ENCODE data around the gene HNRNPA0. TPM values are rescaled to one million over a fixed set of nuclear protein-coding genes. Genes with fewer than 3 reads are reported as not detected.

The HNRNPA0 gene
- polyA plus RNA-seq, 1 donor (not counting 4 experiments of a cell fraction or from before 2014, with no cell fraction given): 11.4 TPM

DNA sequence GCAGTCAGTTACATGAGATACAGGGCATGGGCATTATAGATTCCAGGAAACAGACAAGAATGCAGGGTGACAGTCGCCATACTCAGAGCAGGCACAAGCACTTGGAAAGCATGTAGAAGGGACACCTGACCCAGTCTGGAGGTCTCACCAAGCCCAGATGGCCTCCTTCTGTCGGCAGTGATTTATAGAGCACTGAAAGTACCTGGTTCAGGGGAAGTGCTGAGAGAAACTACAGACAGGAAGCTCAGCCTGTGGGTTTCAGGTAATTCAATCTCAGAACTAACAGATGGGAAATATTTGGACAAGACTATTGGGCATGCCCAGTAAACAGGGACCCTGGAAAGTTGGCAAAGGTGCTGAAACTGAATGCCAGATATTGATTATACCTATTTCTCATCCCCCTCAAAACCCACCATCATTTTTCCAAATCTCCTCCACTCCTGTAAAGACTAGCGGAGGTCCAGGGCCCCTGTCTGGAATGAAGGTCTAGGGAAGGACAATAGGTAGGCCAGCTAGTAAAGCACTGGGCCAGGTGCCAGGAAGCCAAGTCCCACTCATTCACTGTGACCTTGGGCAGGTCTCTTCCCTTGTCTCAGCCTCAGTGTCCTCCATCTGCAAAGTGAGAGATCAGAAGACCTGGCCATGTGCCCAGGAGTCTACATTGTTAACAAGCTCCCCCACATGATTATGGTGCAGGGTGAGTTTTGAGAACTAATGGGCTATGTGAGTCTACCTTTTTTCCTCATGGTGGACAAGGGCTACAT is 45.2 kb downstream of the HNRNPA0 start:
- H3K79me2 ChIP-seq (ENCODE audit: control insufficient read depth, insufficient read depth, low read length): no peaks in the 10 kb centered on the region
- H3K9me1 ChIP-seq (ENCODE audit: control insufficient read depth, extremely low read depth, insufficient read depth, low read length): no peaks in the 10 kb centered on the region
- H3K36me3 ChIP-seq (ENCODE audit: control insufficient read depth in 2 of 2, extremely low read depth in 1 of 2, insufficient read depth in 2 of 2, low read length in 2 of 2): no peaks in the 10 kb centered on the region
- H4K20me1 ChIP-seq (ENCODE audit: control insufficient read depth, extremely low read depth, insufficient read depth, low read length): no peaks in the 10 kb centered on the region
- no peaks in the 10 kb centered on the region for H3K27me3 ChIP-seq (ENCODE audit: control insufficient read depth, extremely low read depth, insufficient read depth, low read length)
- H3K9ac ChIP-seq (ENCODE audit: control insufficient read depth, extremely low read depth, insufficient read depth, low read length): no peak overlapping the region
- H3K27ac ChIP-seq (ENCODE audit: control insufficient read depth, insufficient read depth, low read length): no peak overlapping the region
- H3K4me3 ChIP-seq (ENCODE audit: control insufficient read depth in 2 of 3, extremely low read depth in 1 of 3, insufficient read depth in 2 of 3, low read depth in 1 of 3, low read length in 3 of 3): no peak overlapping the region
- dilution Hi-C loops (cut with MboI; ENCODE audit: extremely low pct_ligation_motif_present, low sequenced_read_pairs): no loop called here
- no peak for FAIRE-seq
- no peak overlapping the region for H3K4me2 ChIP-seq (ENCODE audit: control insufficient read depth, extremely low read depth, insufficient read depth, low read depth, low read length)
- no peak for DNase-seq (ENCODE audit: low read depth, low spot score)
- TF ChIP-seq EZH2 (IDR thresholded peaks at IDR 0.05; ENCODE audit: low read length): no peak
- TF ChIP-seq, protein P1, sequence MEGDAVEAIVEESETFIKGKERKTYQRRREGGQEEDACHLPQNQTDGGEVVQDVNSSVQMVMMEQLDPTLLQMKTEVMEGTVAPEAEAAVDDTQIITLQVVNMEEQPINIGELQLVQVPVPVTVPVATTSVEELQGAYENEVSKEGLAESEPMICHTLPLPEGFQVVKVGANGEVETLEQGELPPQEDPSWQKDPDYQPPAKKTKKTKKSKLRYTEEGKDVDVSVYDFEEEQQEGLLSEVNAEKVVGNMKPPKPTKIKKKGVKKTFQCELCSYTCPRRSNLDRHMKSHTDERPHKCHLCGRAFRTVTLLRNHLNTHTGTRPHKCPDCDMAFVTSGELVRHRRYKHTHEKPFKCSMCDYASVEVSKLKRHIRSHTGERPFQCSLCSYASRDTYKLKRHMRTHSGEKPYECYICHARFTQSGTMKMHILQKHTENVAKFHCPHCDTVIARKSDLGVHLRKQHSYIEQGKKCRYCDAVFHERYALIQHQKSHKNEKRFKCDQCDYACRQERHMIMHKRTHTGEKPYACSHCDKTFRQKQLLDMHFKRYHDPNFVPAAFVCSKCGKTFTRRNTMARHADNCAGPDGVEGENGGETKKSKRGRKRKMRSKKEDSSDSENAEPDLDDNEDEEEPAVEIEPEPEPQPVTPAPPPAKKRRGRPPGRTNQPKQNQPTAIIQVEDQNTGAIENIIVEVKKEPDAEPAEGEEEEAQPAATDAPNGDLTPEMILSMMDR (optimal IDR thresholded peaks at IDR 0.05 in 1 of 3, IDR thresholded peaks at IDR 0.05 in 1 of 3, conservative IDR thresholded peaks at IDR 0.05 in 1 of 3; ENCODE audit: extremely low read depth in 1 of 3, insufficient read depth in 2 of 3, low read length in 3 of 3): no peak
- no peak overlapping the region for H2AFZ ChIP-seq (ENCODE audit: control insufficient read depth, low read length)
- H3K4me1 ChIP-seq (ENCODE audit: control insufficient read depth, extremely low read depth, insufficient read depth, low read length): no peaks in the 10 kb centered on the region
- no peaks in the 10 kb centered on the region for H3K9me3 ChIP-seq (ENCODE audit: control insufficient read depth, low read depth, low read length)

DNA sequence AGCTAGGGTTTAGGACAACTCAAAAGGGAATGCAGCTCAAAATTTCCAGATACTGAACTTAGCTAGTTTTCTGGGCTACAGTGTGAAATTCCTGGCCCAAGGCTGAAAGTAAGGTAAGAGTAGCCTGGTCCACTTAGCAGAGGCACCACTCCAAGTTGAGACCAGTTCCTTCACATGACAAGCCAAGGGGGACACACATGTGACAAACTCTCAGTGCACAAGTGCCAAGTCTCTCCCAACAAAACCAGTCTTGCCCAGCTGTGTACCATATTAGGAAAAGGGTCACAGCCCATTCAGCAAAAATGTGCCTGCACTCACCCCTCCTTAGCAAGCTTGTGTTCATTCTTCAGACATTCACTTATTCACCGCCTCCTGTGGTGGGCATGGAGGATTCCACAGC is 46.1 kb downstream of the HNRNPA0 start:
- no peaks in the 10 kb centered on the region for H3K79me2 ChIP-seq (ENCODE audit: control insufficient read depth, insufficient read depth, low read length)
- no peak overlapping the region for H3K4me2 ChIP-seq (ENCODE audit: control insufficient read depth, extremely low read depth, insufficient read depth, low read depth, low read length)
- no peaks in the 10 kb centered on the region for H4K20me1 ChIP-seq (ENCODE audit: control insufficient read depth, extremely low read depth, insufficient read depth, low read length)
- no peak overlapping the region for H2AFZ ChIP-seq (ENCODE audit: control insufficient read depth, low read length)
- dilution Hi-C loops (cut with MboI; ENCODE audit: extremely low pct_ligation_motif_present, low sequenced_read_pairs): no loop called here
- no peak overlapping the region for H3K4me3 ChIP-seq (ENCODE audit: control insufficient read depth in 2 of 3, extremely low read depth in 1 of 3, insufficient read depth in 2 of 3, low read depth in 1 of 3, low read length in 3 of 3)
- no peak for TF ChIP-seq EZH2 (IDR thresholded peaks at IDR 0.05; ENCODE audit: low read length)
- TF ChIP-seq, protein P1 (optimal IDR thresholded peaks at IDR 0.05 in 1 of 3, IDR thresholded peaks at IDR 0.05 in 1 of 3, conservative IDR thresholded peaks at IDR 0.05 in 1 of 3; ENCODE audit: extremely low read depth in 1 of 3, insufficient read depth in 2 of 3, low read length in 3 of 3): no peak
- H3K27ac ChIP-seq (ENCODE audit: control insufficient read depth, insufficient read depth, low read length): no peak overlapping the region
- no peaks in the 10 kb centered on the region for H3K27me3 ChIP-seq (ENCODE audit: control insufficient read depth, extremely low read depth, insufficient read depth, low read length)
- no peaks in the 10 kb centered on the region for H3K9me1 ChIP-seq (ENCODE audit: control insufficient read depth, extremely low read depth, insufficient read depth, low read length)
- FAIRE-seq: no peak
- H3K36me3 ChIP-seq (ENCODE audit: control insufficient read depth in 2 of 2, extremely low read depth in 1 of 2, insufficient read depth in 2 of 2, low read length in 2 of 2): no peaks in the 10 kb centered on the region
- H3K9me3 ChIP-seq (ENCODE audit: control insufficient read depth, low read depth, low read length): no peaks in the 10 kb centered on the region
- H3K9ac ChIP-seq (ENCODE audit: control insufficient read depth, extremely low read depth, insufficient read depth, low read length): no peak overlapping the region
- H3K4me1 ChIP-seq (ENCODE audit: control insufficient read depth, extremely low read depth, insufficient read depth, low read length): no peaks in the 10 kb centered on the region
- no peak for DNase-seq (ENCODE audit: low read depth, low spot score)

All from keratinocyte (primary cell).